ENCODE data around the gene NEUROG2. TPM values are rescaled to one million over a fixed set of nuclear protein-coding genes. Genes with fewer than 3 reads are reported as not detected.

The NEUROG2 gene
- total and polyA plus RNA-seq, 2 of the 4 experiments (the other 2 are of a cell fraction) = not detected

- no peaks in the 10 kb centered on the region; the same call in 1 of the 2 replicates for H3K4me1 ChIP-seq (ENCODE audit: control insufficient read depth, insufficient read depth, low read length)
- H3K79me1 ChIP-seq (ENCODE audit: low read depth in 1 of 2, low read length in 2 of 2) = no peaks in the 10 kb centered on the region
- ATAC-seq (ENCODE audit: low read depth) (peak; percentile 16; the same call in 1 of the 2 replicates), DNase-seq (no peak)
- no peak overlapping the region for H2BK20ac ChIP-seq (ENCODE audit: low read depth, low read length)
- H2AK5ac ChIP-seq (ENCODE audit: low read depth, low read length) = no peak overlapping the region
- H2AFZ ChIP-seq (replicated peaks; ENCODE audit: low read length, poor library complexity) = peak overlapping the region; percentile 71
- H4K20me1 ChIP-seq (ENCODE audit: insufficient read depth, low read length) = no peaks in the 10 kb centered on the region
- POLR2A ChIA-PET (ENCODE audit: unreplicated experiment) = interaction anchor here (0.8 kb wide), 1 partner anchor 12 kb away, joined by 5 read pairs; no protein-coding TSS in a partner anchor
- BruUV-seq (replicated peaks) = no TSS peak
- dilution Hi-C loops (cut with HindIII; ENCODE audit: low sequenced_read_pairs, unreplicated experiment) = no loop called here
- H4K8ac ChIP-seq (ENCODE audit: low read depth in 2 of 2, low read length in 2 of 2) = no peak overlapping the region
- H3K23ac ChIP-seq (ENCODE audit: low read depth, low read length) = no peak overlapping the region
- no peak overlapping the region for H3K9ac ChIP-seq (ENCODE audit: low read depth, low read length)
- H2BK15ac ChIP-seq (ENCODE audit: low read depth, low read length) = no peak overlapping the region
- in situ Hi-C loops (cut with MboI; ENCODE audit: low sequenced_read_pairs) = no loop called here
- H3K9me1 ChIP-seq (ENCODE audit: insufficient read depth, low read length) = no peaks in the 10 kb centered on the region
- no peak overlapping the region for H3K4ac ChIP-seq (ENCODE audit: low read depth, low read length)
- TF ChIP-seq RCOR1 (IDR thresholded peaks at IDR 0.05; ENCODE audit: insufficient replicate concordance, low read length) (no peak), MAFK (IDR thresholded peaks at IDR 0.05; ENCODE audit: low read depth, low read length) (no peak), CTCF (conservative IDR thresholded peaks at IDR 0.05; ENCODE audit: low read depth, low read length) (no peak), POLR2A (IDR thresholded peaks at IDR 0.05; ENCODE audit: low read depth, low read length) (no peak), FOS (IDR thresholded peaks at IDR 0.05; ENCODE audit: low read depth, low read length) (no peak), BHLHE40 (IDR thresholded peaks at IDR 0.05; ENCODE audit: low read depth, low read length) (no peak), CEBPB (IDR thresholded peaks at IDR 0.05; ENCODE audit: low read depth, low read length) (no peak), CHD1 (IDR thresholded peaks at IDR 0.05; ENCODE audit: low read depth, low read length) (no peak), MAZ (IDR thresholded peaks at IDR 0.05; ENCODE audit: borderline replicate concordance, low read depth, low read length) (no peak), RFX5 (IDR thresholded peaks at IDR 0.05; ENCODE audit: low read depth, low read length) (no peak), ELK1 (IDR thresholded peaks at IDR 0.05; ENCODE audit: borderline replicate concordance, low read depth, low read length) (no peak), NFE2L2 (IDR thresholded peaks at IDR 0.05; ENCODE audit: low read depth, low read length) (no peak), RAD21 (IDR thresholded peaks at IDR 0.05; ENCODE audit: low read length) (no peak), SMC3 (IDR thresholded peaks at IDR 0.05; ENCODE audit: low read depth, low read length) (no peak)
- CTCF ChIA-PET = interaction anchor here (1.0 kb wide), 1 partner anchor 8 kb away, joined by 5 read pairs; no protein-coding TSS in a partner anchor
- WGBS, 2 experiments (ENCODE audit: extremely low coverage in 2 of 2, insufficient read length in 1 of 2) = 0% methylated on average over 9 of the region's 55 CpGs; no CpG with 5 or more reads in 1 of the 2 experiments
- no peak overlapping the region for H4K5ac ChIP-seq (ENCODE audit: low read depth, low read length)
- H3K36me3 ChIP-seq (ENCODE audit: control insufficient read depth, insufficient read depth, low read length) = no peaks in the 10 kb centered on the region
- intact Hi-C loops (cut with micrococcal nuclease) = no loop called here
- H2BK120ac ChIP-seq (ENCODE audit: low read depth, low read length) = no peak overlapping the region
- no peak overlapping the region for H3K56ac ChIP-seq (ENCODE audit: extremely low read depth, insufficient read depth, low read length)
- H3K4me3 ChIP-seq (ENCODE audit: insufficient read depth, low read depth, low read length) = no peak overlapping the region
- H2BK5ac ChIP-seq (ENCODE audit: low read depth, low read length, poor library complexity, severe bottlenecking) = no peak overlapping the region
- H3K4me2 ChIP-seq (ENCODE audit: low read depth, low read length) = peak overlapping the region; percentile 56; the same call in 1 of the 2 replicates
- H3K9me3 ChIP-seq (ENCODE audit: control insufficient read depth, insufficient read depth, low read length) = peaks cover 22% of the 10 kb centered on the region
- H4K91ac ChIP-seq (ENCODE audit: insufficient read depth, low read depth, low read length) = no peak overlapping the region
- no peak overlapping the region for H2AK9ac ChIP-seq (replicated peaks; ENCODE audit: low read depth, low read length, poor library complexity)
- H3K18ac ChIP-seq (ENCODE audit: low read depth, low read length) = no peak overlapping the region
- H3K27me3 ChIP-seq (ENCODE audit: control insufficient read depth, insufficient read depth, low read length) = peaks cover 85% of the 10 kb centered on the region
- no peak overlapping the region for H3K14ac ChIP-seq (replicated peaks; ENCODE audit: low read depth, low read length)
- H3K27ac ChIP-seq (ENCODE audit: insufficient read depth, low read length) = no peak overlapping the region
Observed at GRCh38 chr4:112516471-112517066, 589 bp upstream of the NEUROG2 start.

Measured in IMR-90 (cell line).